OCI-M2 (cell line): ENCODE data around the gene ADGRD1.
"Not testable (repeated sequence)": the region's sequence is repeated elsewhere in the genome, so short reads cannot be mapped to it uniquely, and the experiment has no call there.

Experiments used
- DNase-seq: peaks from one replicate; lab custom pipeline; 2025; ENCODE audit not compliant: unreplicated experiment; lab: John Stamatoyannopoulos, UW

The ADGRD1 gene

DNA sequence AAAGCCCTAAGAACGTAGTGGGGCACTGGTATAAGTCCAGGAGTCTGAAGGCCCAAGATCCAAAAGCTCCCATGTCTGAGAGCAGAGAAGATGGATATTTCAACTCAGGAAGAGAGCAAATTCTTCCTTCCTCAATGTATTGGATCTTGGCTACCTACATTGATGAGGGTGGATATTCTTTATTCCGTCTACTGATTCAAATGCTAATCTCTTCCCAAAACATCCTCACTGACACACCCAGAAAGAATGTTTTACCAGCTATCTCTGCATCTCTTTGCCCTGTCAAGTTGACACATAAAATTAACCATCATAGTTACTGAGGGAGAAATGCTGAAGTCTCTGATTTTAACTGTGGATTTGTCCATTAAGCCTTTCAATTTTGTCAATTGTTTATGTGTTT is 16.6 kb upstream of the ADGRD1 start:
- no peak for DNase-seq

DNA sequence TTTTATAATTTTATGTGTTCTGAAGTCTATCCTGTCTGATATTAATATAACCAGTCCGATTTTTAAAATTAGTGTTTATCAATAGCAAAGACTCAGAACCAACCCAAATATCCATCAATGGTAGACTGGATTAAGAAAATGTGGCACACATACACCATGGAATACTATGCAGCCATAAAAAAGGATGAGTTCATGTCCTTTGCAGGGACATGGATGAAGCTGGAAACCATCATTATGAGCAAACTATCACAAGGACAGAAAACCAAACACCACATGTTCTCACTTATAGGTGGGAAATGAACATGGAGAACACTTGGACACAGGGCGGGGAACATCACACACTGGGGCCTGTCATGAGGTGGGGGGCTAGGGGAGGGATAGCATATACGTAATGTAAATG is 16.2 kb upstream of the ADGRD1 start:
- not testable (repeated sequence) for DNase-seq

DNA sequence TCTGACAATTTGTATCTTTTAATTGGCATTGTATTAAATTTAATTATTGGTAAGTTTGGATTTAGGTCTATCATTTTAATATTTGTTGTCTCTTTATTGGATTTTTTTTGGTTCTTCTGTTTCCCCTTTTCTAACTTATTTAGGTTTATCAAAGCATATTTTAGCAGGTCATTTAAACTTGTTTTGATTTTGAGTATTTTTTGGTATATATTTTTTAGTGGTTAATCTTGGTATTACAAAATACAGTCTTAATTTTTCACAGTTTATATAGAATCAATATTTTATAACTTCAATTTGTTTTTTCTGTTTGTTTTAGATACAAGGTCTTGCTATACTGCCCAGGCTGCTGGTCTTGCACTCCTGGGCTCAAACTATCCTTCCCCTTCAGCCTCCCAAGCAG is 15.5 kb upstream of the ADGRD1 start:
- DNase-seq: no peak

DNA sequence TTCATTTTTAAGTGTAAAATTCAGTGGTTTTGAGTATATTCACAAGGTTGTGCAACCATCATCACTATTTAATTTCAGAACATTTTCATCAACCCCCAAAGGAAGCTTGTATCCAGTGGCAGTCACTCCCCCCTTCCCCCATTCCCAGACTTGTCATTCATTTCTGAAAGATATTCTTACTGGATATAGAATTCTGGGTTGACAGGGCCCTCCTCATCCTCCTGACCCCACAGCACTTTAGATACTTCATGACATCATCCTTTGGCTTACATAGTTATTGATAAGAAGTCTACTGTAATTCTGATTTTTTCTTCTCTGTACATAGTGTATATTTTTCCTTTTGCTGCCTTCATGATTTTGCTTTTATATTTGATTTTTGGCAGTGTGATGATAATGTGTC is 8.8 kb upstream of the ADGRD1 start:
- no peak for DNase-seq

DNA sequence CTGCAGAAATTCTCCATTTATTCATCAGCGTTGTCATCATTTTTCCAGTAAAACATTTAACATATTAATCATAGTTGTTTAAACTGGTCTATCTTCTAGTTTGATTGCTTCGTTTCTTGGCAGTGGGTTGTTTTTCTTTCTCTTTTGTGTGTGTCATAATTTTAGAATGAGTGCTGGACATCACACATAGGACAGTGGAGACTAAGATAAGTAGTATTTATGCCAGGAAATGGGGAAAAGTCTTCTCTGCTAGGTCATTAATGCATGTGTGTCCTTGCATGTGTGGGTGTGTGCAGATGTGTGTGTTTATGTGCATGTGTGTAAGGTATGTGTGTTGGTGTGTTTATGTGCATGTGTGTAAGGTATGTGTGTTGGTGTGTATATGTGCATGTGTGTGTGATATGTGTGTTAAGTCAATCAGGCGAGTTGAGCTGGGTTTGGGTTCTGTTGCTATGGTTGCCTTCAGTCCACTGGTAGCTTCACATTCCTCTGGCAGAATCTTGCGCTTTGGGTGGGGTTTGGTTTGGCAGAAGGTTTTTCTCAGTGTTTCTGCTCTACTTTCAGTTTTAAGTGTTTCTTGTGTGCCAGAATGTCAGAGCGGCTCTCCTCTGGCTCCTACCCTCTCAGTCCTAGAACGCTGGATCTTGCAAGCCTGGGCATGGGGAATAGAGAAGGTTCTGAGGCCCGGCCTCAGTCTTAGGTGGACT is 7.8 kb upstream of the ADGRD1 start:
- DNase-seq: no peak

DNA sequence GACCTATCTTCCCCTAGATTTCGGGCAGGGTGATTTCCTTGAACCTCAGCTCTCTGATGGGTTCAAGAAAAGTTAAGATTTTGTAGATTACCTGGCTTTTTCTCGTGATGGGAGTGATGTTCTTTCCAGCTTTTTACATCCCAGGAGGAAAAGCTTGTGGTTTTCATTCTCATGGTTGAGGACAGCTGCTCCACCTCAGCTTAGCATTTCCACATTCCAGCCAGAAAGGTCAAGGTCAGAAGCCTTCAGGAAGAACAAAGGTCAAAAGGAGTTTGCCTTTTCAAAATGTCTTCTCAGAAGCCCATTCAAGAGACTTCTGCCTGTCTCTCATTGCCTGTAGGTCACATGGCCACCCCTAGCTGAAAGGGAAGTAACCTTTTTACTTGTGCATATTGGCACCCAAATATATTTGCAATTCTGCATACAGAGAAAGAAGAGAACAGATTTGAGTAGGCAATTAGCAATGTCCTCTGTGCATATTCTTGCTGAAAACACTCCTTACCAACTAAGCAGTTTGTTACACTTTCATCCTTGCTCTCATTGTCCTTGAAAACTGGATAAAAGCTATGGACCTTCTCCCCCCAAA is 6.6 kb upstream of the ADGRD1 start:
- DNase-seq: no peak

DNA sequence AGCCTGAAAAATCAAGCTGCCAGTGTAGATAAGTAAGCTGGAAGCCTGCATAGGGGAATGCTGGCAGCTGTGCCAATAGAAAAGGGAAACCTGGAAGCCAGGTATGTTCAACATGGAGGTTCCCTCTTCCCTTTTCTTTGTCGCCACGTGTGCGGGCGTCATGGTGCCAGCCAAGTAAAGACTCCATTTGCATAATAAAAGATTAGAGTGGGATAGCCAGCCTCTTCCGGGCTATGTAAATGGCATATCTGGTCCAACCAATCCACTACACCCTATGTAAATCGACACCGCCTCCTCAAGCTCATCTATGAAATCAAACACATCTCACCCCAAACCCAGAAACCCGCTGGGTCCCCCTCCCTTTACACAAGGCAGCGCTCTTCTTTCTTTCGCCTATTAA is 5.6 kb upstream of the ADGRD1 start:
- no peak for DNase-seq

DNA sequence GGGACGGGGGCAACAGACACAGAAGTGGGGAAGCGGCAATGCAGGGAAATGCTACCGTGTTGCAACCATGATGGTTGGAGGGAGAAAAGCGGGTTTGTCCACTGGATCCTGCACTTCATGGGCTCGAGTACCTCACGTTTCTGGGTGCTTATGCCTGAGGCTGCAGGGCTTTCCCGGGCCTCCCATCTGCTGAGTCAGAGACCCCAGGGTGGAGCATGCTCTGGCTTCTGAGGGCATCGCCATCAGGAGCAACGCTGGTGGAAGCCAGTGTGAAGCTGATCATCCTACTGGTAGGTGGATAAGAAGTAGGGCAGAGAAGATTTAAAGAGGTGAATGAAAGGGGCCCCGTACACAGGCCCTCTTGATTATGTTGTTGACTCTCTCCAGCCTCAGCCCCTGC is 5.0 kb upstream of the ADGRD1 start:
- no peak for DNase-seq

DNA sequence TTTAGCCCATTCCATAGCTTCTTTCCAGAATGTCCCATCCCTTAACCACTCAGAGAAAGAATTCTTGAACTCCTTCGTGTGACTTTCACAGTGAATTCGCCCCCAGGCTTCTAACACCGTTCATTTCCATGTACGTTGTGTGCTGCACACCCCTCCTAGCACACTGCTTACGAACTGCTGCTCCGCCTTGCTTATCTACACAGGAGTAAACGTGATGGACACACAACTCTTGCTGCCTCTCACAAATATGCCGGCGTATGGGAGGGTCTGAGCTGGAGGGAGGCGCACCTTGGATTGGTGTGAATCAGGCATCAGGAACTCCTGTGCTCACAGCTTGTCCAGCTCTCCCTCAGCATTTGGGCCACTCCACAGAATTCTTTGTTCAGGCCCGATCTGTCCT is 3.9 kb upstream of the ADGRD1 start:
- DNase-seq: no peak

DNA sequence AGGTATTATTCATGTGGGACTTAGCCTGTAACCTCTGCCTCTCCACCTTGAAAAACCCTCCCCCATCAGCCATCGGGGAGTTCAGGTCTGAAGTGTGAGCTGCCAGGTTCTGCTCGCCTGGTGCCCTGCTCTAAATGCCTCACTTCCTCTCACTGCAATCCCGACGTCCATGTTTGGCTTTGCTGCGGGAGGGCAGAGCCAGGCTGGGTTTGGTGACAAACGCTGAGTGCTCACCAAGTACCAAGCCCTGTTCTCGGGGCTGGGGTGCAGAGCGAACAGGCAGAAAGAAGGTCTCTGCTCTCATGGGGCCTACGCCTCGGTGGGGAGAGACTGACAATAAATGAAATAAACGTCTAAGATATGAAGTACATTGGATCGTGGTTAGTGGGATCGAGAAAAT is 2.1 kb upstream of the ADGRD1 start:
- no peak for DNase-seq

DNA sequence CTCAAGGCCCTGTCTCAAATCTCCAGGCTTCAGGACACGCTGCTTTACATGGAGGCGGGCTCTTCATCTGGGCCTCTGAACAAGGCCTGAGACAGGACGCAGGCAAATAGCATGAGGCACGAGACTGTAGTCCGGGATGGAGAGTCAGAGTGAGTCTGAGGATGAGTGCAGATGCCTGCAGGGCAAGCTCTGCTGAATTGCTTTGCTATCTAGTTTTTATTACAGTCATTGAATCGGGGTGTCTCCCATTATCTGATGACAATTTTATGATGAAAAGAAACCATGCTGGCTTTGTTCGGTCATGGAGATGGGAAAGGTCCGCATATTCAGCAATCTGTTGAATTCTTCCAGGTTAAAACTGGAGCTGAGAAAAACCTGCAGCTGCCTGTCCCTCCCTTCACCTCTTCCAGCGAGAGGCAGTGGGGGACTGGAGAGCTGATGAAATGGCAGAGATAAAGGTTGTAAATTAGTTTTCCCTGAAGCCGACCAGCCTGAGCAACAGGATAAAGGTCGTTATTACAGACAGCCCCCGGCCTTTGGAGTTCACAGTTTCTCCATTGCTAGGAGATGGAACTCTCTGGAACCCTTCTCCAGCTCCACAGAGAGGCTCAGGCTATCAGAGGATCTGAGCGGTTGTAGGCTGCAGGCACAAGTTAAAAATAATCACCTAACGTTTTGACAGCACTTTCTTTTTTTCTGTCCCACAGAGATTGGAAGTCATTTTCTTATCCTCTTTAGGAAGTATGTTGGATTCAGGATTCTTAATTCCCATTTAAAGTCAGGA is 1.3 kb upstream of the ADGRD1 start:
- DNase-seq: no peak

DNA sequence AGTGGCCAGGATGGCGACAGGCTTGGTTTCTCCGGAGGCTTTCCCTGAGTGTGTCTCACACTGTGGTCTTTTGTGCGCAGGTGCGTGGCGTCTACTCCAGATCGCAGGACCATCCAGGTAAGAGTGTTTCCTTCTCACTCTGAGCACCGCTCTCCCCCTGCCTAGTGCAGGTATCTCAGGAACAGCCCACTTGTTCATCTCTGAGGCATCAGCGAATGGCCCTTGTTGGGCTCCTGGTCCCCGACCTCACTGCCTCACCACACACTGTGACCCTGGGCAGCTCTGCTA is 781 bp downstream of the ADGRD1 start:
- DNase-seq: no peak

DNA sequence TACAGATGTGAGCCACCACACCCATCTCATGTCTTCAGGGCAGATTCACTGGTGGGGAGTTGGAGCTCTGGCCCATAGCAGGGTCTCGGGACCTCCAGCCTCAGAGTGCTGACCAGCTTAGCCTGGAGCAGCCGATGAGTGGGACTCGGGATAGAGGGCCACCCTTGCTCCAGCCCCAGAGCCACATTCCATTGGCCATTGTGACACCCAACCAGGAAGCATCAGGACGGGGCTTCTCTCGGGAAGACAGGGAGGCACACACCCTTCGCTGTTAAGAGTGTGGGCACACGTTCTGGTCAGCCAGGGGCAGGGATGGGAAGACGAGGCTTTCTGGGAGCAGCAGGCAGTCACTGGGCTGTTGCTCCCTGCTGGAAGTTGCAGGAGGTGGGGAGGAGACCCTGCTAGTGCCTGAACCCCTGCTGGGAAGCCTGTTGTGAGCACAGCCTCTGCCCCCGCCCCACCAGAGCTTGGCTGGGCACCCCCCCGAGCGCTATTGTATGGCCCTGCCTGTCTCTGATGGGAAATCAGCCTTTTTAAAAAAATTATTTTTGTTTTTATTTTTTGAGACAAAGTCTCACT is 1.6 kb downstream of the ADGRD1 start:
- DNase-seq: no peak

DNA sequence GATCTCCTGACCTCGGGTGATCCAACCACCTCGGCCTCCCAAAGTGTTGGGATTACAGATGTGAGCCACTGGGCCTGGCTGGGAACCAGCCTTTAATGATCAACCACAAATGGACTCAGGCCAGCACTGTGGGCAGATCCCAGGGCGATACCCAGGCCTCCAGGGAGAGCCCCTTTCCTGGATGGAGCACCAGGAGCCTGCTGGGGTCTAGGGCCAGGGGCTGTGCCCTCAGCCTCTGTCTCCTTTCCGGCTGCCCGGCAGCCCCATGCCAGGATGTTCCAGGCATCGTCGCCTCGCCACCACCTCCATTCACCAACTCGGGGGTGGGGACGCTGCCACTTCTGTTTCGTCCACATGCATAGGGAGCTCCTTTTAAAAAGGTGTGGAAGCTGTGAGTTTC is 2.3 kb downstream of the ADGRD1 start:
- no peak for DNase-seq

DNA sequence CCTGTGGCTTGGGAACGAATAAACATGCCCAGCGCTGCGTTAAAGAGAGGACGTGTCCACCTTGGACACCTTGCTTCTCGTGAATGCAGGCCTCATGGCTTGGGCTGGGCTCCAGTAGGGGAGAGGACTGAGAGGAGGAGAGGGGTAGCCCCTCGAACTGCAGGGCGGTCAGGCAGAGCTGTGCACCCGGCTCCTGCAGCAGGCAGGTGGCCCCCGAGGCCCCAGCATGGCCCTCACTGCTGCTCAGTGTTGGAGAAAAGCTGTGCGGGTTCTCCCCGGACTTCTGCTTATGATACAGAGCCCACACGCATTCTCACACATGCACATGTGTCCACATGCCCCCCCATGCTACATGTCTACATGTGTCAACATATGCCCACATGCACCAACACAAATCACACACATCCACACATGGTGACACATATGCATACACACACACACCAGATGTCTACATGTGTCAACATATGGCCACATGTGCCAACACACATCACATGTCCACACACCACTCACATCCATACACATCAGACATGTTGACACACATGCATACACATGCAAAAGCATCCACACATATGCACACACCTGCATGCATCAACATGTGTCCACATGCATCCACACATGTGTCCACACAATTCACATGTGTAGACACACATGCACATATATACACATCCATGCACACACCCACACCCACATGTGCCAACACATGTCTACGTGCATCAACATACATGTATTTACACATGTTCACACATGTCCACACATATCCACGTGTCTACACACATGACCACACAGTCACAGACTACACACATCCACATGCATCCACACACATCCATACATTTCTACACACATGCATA is 3.0 kb downstream of the ADGRD1 start:
- no peak for DNase-seq

DNA sequence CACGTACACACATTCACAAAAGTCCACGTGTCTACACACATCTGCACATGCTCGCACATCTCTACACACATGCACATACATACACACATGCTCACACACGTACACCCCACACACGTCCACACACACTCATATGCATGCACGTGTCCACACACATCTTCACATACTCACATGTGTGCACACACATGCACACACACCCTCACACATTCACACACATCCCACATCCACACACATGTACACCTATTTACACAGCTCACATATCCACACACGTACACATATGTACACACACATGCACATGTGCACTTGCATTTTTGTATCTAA is 3.6 kb downstream of the ADGRD1 start:
- DNase-seq: no peak

DNA sequence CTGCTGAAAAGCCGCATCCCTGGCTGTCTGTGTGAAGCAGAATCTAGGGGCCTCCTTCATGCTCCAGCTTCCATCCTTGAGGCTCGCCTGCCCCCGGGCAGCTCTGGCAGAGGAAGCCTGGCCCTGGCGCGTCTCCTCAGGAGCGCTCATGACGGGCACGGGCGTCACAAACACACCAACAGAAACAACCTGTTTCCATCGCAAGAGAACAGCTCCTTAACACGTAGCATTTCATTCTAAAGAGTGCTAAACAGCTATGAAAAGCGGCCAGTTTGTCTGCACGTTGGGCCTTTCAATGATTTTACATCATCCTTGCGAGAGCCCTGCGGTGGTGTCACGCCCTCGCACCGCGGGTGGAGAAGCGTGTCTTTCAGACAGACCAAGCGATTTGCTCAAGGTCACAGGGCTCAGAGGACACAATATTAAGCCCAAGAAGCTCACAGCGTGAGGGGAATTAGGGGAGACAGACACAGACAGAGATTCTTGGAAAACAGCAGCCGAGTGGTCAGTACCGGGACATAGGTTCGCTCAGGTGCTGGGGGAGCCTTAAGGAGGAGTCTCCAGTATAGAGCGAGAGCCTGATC is 4.9 kb downstream of the ADGRD1 start:
- no peak for DNase-seq

DNA sequence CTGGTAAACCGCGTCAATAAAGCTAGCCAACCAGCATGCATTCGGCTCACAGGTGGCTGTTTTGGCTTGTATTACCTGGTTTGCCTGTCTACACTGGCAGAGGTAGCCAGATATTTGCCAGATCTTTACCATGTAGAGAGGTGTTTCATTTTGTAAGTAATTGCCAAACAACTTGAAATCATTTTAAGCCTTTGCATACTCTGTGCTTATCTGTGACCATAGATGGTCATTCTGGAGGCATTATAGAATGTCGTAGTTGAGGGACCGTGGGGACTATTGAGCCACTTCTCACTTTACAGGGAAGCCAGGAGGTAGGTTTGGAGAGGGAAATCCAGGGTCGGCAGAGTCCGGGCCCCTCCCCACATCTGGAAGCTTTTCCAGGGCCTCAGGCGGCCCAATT is 5.9 kb downstream of the ADGRD1 start:
- DNase-seq: no peak

DNA sequence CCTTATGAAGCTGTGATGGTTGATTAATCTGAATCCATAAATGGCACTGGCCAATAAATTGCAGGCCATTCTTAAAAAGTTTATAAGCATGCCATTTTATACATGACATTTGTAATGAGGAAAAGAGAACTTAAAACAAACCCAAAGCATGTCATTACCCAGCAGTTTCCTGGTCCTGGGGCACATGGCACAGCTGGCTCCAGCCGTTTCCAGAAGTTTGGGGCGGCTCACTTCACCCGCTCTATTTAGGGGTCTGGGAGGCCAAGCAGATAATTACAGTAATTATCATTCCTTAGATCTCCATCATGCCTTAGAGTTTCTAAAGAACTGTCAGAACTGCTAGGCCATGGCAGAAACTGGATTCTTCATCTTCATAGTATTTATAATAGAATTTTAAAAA is 6.4 kb downstream of the ADGRD1 start:
- DNase-seq: no peak

DNA sequence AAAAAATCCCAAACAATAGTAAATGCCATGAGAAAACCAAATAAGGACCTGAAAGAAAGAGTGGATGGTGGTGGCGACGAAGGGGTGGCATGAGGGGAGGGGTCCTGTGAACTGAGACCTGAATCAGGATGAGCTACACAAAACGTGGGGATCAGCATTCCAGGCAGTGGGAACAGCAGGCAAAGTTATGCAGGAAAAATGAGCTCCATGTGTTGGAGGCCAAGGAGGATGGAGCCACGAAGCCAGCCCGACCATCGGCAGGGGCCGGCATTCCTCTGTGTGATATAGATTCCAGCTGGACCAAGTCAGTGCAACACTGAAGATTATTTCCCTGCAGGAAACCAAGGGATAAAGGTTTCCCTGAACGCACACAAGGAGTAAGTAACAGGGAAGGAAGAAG is 7.1 kb downstream of the ADGRD1 start:
- DNase-seq: no peak

DNA sequence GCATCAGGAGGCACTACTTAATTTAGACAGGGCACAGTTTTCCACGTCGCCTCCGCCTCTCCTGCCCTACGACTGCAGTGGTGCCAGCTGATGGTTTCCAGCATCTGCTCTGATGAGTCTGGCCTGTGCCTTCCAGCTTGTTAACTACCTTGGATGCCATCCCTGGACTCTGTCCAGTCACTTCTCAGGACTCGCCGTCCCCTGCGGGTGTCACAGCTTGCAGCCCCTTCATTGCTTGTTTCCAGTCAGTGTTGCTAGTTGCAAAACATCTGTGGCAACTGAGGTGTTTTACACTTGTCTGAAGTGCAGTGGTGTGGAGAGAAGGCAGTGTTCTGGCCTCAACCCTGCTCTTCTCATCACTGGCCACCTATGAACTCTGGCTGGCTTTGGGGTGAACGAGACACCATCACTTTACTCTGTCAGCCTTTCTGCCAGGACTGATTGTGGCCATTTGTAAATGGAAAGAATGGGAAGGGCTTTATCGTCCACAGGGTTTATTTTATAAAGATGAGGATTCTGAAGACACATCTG is 8.3 kb downstream of the ADGRD1 start:
- DNase-seq: no peak
